Measurements from ENCODE around the gene PUM2.
"Not testable (repeated sequence)": the region's sequence is repeated elsewhere in the genome, so short reads cannot be mapped to it uniquely, and the experiment has no call there.

The PUM2 gene

DNA sequence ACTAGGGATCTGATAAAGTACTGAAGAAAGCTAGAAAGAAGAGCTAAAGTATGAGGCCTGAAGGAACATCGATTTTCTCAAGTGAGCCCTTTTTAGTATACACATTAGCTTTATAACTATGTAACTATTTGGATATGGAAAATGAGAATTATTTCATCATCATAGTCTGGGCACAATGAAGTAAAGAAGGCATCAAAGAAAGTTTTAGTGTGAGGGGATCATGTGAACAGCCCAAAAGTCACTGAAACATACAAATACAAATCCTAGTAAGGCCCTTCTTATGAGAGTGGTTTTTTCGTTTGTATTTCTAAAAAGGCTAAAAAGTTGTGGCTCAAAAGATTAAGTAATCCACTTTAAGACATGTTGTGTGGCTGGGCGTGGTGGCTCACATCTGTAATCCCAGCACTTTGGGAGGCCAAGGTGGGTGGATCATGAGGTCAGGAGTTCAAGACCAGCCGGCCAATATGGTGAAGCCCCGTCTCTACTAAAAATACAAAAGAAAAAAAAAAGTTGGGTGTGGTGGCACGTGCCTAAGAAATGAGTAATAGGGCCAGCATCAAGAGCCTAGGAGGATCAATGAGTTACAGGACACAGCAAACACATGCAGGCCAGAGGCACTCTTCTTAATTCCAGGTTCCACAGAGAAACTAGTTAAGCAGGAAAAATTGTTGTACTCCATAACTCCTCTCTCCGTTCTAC lies 61.9 kb downstream of the PUM2 start:
- DNase-seq (ENCODE audit: low read depth) = no peak

DNA sequence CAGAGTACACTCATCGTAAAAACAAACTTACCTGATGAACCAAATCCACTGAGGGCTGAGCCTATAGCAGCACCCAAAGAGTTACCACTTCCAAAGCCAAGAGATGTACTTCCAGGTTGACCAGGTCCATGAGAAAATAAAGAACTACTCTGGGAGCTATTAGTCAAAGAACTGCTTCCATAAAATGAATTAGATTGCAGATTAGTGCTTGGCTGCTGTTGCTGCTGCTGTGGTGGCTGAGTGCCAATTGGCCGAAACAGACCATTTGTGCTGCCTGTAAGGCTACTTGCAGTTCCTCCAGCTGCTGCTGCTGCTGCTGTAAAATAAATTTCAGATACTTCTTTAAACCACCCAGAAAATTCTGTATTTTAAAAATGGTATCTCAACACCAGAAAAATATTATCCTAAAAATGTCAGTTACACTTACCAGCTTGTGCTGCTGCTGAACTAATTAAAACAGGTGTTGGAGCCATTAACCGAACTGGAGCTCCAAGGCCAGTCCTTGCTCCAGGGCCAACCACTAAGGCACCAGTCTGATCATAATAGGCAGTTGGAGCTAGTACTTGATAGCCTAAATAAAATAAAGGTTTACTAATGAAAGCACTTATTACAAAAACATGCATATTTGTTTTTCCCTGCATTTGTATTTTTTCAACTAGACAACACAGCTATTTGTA lies 67.6 kb downstream of the PUM2 start:
- DNase-seq (ENCODE audit: low read depth) = no peak

DNA sequence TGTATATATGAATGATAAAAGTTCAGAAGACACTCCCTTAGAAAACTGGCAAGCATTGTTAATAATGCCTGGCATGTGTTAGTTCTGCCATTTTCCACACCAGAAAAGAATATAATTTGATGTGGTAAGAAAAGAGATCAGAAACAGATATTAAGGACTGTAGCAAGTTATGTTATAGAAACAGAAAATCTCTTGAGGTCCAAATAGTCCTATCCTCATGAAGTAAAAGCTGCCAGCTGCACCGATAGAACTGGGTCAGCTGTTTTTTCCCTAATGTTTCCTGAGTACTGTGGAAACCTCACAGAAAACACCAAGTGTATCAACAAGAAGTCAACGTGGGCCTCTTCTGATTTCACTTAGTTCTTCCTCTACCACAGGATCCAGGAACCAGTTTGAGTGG lies 68.8 kb downstream of the PUM2 start:
- DNase-seq (ENCODE audit: low read depth) = no peak

DNA sequence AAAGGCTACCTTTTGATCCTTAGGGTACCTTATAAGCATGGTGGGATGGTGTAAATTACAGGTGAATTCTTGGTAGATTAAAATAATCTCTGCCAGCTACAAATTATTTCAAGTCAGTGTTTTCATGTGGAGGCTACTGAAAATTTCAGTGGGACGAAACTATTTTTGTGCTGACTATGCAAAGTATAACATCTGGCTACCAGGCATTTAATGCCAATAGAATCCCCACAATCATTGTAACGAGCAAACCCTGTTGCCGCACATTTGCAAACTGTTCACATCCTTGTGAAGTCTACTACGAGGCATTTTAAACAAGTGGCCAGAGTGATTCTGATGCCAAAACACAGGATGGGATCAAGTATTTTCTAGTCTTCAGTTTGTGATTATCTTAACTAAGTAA lies 77.6 kb downstream of the PUM2 start:
- no peak for DNase-seq (ENCODE audit: low read depth)

DNA sequence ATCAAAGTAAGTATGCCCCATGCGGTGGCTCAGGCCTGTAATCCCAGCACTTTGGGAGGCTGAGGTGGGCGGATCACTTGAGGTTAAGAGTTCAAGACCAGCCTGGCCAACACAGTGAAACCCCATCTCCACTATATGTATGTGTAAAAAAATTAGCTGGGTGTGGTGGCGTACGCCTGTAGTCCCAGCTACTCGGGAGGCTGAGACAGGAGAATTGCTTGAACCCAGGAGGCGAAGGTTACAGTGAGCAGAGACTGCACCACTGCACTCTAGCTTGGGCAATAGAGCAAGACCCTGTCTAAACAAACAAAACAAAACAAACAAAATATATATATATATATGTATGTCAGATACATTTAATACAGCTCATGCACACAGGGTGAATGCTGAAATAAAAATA lies 82.3 kb downstream of the PUM2 start:
- not testable (repeated sequence) for DNase-seq (ENCODE audit: low read depth)

DNA sequence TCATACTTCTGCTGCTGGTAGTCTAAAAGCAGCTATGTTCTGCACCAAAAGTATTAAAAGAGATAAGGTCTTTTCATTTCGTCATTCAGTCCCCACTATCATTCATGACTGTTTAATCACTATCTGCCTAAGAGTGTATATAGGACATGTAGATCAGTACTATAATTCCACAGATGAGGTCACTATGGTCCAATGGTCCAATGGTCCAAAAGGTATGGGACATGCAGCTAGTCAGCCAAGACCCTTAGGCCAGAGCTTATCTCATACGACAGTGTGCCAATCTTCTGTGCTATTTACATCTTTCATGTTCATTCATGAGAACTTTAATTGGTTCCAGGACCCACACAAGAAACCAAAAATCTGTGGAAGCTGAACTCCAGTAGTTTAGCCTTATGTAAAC lies 83.1 kb downstream of the PUM2 start:
- DNase-seq (ENCODE audit: low read depth) = no peak

DNA sequence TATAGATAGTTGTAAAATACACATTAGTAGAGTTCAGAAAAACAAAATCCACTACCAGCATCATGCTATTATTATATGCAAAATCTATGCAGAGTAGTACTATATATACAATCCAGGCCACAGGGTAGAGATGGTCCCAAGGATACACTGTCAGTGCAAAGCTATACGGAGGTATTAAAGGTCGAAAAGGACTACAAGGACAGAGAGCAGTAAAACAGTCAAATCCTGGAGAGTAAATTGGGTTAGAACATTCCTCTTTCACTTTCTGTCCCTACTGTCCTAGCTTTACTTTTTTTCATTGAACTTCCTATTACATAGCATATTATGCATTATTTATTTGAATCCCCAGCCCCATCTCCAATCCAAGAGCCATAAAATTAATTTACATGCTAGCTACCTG lies 86.0 kb downstream of the PUM2 start:
- DNase-seq (ENCODE audit: low read depth) = no peak

DNA sequence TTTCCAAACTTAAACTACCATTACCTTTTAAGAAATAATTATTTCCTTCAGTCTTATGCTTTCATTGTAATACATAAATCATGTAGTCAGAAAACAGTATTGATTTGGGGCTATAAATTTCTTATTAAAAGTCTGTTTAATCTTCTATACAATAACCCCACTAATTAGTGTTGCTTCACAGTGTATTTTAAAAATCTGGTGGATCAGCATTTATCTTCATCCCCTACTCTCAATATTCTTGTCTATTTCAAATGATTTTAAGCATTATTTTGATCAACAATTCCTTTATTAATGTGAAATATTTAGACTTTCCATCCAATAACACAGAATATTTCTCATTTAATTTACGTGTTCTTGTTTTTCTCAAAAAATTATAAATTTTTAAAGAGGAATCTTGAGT lies 93.2 kb downstream of the PUM2 start:
- DNase-seq (ENCODE audit: low read depth) = no peak

DNA sequence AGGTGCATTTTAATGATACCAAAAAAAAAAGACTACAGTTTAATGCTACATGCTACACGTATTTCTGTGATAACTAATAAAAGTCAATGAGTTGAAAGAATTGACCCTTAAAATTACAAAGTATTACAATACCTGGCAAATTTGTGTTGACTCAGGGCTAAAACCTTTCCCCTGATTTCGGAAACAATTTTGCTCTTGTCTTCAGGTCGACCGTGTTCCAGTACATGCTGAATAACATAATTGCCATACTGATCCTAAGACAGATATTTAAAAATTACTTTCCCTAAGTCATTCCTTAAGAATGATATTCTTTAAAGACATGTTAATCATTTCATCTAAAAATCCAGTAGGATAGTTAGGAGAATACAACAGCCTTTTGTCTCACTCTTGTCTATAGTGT lies 95.9 kb downstream of the PUM2 start:
- no peak for DNase-seq (ENCODE audit: low read depth)

DNA sequence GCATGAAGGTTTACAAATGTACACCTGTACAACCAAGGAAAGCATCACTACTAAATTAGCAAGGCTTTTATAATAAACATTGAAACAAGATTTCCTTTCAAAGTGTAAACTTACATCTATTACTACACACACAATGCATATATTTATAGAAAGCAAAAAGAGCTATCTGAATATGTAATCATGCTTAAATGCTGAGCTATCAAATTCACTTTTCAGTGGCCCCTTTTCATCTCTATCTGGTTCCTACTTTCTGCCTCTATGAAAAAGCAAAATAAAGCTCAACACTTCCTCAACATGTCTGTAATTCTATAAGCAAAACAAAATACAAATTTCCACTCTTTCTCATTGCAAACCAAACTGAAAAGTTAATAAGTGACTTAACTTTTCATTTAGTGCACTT lies 100.2 kb downstream of the PUM2 start:
- DNase-seq (ENCODE audit: low read depth) = no peak

DNA sequence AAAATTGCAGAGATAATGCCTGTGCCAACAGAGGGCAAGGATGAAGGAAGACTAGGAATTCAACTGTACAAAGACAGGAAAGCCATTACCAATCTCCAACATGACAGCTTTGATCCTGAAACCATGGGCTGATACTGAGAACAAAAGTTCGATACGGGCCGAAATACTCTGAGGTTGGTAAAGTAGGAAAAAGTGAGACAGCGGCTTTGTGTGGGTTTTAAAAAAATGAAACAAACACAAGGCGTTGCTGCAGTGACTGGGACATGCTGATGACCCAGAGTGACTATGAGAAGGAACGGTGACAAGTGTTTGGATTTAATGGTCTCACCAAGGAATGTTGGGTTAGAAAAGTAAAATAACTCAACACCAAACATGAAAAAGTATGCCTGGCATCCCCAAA lies 101.5 kb downstream of the PUM2 start:
- no peak for DNase-seq (ENCODE audit: low read depth)

DNA sequence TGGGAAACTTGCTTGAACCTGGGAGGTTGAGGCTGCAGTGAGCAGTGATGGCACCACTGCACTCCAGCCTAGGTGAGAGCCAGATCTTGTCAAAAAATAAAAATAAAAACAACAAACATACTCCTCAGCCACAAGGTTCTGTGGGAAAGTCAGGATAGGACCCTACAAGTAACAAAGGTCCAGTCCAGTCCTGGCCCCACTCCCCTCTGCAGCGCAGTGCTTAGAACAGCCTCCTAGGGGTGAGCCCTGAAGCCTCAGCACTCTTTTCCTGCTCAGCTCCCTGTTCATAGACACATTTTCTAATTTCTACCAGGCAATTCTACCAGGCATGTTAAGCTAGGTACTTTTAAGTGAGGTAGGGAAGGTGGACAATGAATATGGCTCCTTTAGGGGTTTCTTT lies 103.6 kb downstream of the PUM2 start:
- DNase-seq (ENCODE audit: low read depth) = no peak

DNA sequence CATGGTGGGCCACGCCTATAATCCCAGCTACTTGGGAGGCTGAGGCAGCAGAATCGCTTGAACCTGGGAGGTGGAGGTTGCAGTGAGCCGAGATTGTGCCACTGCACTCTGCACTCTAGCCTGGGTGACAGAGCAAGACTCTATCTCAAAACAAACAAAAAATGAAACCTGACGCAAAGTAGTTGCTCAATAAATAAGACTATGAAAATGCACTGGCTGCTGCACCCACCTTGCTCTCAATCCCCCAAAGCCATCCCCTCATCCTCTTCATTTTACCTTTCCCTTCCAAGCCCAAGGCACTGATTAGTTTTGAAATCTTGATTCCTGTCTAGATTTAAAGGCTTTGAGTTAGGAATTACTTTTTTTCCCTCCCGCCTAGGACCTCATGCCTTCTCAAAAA lies 107.0 kb downstream of the PUM2 start:
- not testable (repeated sequence) for DNase-seq (ENCODE audit: low read depth)

DNA sequence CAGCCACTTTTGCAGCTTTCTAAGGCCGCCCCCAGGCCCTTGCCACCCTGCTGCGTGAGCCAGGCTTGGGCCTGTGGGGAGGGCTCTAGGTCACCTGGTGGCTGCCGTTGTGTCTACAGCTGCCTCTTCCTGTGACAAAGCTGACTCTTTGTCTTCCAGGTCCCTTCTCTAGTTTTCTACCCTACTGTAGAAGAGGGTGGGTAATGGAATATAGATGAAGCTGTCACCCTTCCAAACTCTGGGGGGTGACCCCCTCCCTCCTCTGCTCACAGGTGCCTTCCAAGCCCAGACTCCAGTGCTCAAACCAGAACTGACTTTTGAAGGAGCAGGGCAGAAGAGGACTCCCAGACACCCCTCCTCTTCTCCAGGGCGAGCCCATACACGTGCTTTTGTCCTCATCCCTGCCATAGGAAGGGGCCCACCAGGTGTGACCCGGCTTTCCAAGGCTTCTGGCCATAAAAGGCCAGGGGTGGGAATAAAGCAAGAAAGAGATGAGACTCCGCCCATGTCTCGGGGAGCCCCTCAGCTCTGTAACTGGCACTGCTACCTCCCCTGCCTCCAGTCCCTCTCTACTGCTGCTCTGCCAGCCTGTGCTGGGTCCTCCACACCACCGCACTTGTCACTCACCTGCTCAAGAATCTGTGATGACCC lies 107.8 kb downstream of the PUM2 start:
- no peak for DNase-seq (ENCODE audit: low read depth)

DNA sequence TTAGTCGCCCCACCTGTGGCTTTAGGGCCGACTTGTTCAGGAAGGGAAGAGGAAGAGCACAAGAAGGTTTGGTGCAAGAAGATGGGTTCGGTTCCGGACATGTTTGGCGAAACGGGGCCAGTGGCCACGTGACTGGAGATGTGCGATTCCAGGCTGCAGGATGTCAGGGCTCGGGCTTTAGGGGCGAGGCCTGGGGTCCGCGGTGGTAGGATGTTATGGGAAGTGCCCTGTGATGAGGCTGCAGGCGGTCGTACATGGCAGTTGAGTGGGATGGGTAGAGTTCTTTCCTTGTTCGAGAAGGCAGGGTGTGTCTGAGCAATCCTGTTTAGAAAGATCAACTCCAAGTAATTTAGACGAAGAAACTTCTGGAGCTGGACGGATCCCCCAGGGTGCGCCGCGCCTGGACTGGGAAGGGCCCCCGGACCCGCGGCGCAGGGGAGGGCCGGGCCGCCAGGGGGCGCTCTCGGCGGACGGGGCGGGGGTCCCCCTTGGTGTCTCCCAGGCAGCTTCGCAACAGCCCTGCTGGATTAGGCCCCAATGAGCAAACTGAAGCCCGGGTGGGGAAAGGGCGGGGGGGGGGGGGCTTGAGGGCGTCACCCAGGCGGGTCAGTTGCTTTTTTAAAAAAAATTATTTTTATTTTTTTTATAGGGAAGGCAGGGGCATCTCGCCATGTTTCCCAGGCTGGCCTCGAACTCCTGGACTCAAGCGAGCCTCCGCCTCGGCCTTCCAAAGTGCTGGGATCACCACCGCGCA lies 108.5 kb downstream of the PUM2 start:
- no peak for DNase-seq (ENCODE audit: low read depth)

DNA sequence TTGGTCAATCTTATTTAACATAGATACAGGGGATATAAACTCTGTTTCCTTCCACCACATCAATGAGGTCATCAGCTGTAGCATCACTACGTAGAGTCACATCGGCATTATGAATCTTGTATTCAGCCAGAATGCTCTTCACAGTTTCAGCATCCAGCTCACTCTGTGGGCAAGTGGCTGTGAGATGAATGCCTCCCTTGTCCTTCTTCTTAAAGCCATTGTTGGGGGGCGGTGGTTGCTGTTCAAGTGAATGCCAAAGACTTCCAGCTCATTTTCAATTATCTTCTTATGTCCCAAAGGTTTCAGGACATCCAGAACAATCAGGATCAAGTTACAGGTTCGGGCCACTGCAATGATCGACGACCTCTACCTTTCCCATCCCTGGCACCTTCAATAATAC lies 110.4 kb downstream of the PUM2 start:
- DNase-seq (ENCODE audit: low read depth) = not testable (repeated sequence)

DNA sequence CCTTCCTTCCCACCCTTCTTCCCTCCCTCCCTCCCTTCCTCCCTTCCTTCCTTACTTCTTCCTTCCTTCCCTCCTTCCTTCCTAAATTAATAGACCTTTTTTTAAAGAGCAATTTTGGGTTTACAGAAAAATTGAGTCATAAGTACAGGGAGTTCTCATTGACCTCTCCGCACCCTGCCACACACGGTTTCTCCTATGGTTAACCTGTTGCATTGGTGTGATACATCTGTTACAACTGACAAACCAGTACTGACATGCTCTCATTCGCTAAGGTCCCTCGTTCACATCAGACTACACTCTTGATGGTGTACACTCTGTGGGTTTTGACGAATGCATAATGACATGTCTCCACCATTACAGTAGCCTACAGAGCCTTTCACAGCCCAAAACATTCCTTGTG lies 114.1 kb downstream of the PUM2 start:
- no peak for DNase-seq (ENCODE audit: low read depth)

DNA sequence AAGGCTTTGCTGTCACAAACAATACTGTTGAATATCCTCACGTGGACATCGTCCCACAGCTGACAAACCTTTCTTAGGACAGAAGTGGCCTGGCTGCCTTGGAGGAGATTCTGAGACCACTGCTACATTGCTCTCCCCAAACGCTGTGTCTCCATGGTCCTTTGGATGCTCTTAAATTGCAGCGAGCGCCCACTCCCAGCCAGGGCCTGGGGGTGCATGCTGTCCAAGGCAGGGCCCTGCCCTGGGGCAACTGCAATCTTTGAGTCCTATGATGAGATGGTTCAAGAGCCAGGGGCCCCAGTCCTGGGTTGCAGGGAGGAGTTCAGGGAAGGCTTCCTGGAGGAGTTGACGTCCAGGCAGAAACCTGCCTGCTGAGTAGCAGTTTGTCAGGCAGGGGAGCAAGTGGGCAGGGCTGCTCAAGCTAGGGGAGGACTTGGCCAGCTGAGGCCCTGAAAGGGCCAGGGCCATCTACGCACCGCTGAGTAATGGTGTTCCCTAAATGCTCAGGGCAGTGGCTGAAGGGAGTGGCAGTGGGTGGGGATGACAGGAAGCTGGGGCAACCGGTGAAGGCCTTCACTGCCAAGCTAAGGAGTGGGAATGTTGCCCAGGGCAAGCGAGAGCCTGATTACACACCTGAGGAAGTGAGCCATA lies 114.9 kb downstream of the PUM2 start:
- DNase-seq (ENCODE audit: low read depth) = no peak

DNA sequence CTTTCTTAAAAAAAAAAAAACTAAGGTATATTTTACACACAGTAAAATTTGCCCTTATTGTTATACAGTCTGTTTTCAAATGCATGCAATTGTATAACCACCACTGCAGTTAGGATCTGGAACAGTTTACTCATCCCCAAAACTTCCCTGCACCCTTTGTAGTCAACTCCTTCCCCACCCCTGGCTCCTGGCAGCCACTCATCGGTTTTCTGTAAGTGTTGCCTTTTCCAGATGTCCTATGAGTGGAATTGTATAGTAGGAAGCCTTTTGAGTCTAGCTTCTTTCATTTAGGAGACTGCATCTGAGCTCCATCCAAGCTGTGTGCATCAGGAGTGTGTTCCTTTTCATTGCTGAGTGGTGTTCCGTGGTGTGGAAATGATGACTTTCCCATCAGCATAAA lies 116.0 kb downstream of the PUM2 start:
- not testable (repeated sequence) for DNase-seq (ENCODE audit: low read depth)

DNA sequence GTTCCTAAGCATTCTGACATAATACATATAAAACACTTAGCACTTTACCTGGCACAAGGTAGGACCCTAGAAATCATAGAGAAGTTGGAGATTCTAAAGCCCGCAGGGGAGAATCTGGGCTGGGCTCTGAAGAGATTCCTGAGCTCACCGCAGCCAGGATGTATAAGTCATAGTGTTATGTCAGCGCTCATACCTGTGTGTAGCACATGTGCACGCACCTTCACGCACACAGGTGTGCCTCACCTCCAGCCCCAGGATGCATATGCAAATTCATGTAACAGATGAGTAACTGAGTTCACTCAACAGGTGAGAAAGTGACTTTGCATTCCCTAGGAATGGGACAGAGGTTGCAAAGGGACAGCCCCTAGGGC lies 117.8 kb downstream of the PUM2 start:
- DNase-seq (ENCODE audit: low read depth) = no peak

DNA sequence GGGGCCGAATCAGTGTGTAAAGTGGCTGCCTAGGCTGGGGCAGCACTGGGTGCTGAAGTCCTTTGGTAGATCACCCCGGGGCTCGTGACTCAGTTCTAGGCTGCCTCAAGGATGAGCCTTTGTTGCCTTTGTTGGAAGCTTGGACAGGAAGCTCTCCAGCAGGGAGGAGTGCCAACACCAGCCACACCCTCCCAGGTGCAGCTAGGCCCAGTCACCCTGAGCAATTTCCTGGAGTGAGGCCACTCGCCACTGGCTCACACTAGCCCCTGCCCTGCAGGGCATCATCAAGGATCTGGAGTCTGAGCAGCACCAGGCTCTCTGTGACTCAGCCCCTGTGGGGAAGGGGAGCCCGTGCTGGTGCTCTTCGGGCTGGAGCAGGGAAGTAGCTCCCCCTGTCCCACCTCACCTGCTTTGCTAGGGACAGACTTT lies 119.0 kb downstream of the PUM2 start:
- DNase-seq (ENCODE audit: low read depth) = no peak

DNA sequence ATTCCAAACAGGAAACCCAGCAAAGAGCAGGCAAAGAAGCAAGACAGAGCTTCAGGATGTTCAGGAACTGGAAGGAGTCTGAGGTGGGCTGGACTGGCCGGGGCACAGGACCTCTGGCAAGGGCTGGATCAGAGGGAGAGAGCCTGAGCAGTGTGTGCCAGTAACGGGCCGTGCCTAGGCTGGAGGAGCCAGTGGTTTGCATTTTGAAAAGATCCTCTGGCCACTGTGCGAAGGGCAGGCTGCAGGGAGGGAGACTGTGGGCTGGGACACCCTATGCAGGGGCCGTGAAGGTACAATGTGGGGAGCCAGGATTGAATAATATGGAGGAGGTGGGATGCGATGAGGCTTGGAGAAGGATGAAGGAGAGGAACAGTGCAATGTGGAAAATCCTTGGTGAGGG lies 119.5 kb downstream of the PUM2 start:
- DNase-seq (ENCODE audit: low read depth) = no peak

DNA sequence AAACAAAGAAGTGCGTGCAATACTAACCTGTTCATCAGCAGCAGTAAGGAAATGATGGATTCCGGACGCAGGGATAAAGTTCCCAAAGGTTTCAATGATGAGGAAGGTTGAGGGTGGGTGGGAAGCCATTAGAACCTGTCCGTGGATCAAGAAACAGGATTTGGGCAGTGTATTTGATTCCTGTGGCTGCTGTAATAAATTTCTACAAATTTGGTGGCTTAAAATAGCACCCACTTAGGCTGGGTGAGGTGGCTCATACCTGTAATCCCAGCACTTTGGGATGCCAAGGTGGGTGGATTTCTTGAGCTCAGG lies 120.6 kb downstream of the PUM2 start:
- no peak for DNase-seq (ENCODE audit: low read depth)
